Measurements from ENCODE around the gene CDK5RAP2.

The CDK5RAP2 gene

DNA sequence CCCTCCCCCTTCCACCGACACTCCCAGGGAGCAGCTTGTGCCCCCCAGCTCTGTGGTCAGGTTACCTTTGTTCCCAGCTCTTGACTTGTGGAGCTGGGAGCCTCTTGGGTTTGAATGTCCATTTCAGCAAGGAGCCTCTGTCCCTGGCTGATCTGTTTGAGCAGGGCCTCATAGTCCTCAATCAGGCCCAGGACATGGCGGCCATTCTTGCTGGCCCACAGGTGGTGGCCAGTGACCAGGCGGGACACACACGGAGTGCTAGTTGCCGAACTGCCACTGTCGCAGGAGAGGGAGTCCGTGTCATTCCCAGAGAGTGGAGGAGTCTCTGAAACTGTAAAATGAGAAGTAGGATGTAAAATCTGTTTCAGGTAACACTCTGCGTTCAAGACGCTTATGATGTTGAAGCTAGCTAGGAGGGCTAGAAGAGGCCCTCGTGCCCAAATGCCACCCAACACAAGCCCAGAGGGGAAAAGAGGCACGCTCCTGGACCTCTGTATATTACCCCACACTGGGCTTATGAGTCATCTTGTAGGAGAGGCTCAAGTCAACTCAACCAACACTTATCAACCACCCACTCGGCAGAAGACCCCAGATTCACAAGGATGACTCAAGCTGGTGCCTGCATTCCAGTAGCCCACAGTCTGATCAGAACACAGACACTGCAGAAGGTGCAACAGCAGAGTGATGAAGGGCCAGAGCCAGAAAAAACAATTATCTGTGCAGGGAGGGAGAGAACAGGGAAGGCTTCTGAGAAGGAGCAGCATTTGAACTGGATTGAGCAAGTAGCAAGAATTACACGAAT is 177.0 kb downstream of the CDK5RAP2 start:
- Mint-ChIP-seq H3K36me3 (ENCODE audit: low read depth) (peaks cover 69% of the 10 kb centered on the region), H3K27me3 (ENCODE audit: low read depth) (no peaks in the 10 kb centered on the region), H3K9me3 (no peaks in the 10 kb centered on the region), H3K4me1 (no peaks in the 10 kb centered on the region), H3K27ac (no peak overlapping the region), H3K4me3 (no peak overlapping the region)
- TF ChIP-seq, protein P1, sequence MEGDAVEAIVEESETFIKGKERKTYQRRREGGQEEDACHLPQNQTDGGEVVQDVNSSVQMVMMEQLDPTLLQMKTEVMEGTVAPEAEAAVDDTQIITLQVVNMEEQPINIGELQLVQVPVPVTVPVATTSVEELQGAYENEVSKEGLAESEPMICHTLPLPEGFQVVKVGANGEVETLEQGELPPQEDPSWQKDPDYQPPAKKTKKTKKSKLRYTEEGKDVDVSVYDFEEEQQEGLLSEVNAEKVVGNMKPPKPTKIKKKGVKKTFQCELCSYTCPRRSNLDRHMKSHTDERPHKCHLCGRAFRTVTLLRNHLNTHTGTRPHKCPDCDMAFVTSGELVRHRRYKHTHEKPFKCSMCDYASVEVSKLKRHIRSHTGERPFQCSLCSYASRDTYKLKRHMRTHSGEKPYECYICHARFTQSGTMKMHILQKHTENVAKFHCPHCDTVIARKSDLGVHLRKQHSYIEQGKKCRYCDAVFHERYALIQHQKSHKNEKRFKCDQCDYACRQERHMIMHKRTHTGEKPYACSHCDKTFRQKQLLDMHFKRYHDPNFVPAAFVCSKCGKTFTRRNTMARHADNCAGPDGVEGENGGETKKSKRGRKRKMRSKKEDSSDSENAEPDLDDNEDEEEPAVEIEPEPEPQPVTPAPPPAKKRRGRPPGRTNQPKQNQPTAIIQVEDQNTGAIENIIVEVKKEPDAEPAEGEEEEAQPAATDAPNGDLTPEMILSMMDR (IDR thresholded peaks at IDR 0.05; ENCODE audit: unreplicated experiment in 3 of 3), result no peak

DNA sequence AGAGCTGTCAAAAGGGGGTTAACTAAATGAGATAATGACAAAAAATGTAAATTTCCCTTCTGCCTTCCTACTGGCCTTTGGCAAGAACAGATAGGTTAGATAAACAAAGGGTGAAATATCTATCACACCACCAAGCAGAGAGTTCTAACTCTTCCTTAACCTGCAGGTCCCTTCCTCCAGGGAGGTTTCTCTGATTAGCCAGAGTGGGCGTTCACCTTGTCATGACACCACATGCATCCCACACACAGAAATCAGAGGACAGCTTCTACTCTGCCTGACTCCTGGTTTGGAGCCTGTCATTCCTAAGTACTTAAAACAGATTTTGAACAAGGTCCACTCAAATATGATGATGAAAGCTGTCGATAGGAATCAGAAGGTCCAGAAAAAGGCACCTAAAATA is 180.0 kb downstream of the CDK5RAP2 start:
- H3K9me3 Mint-ChIP-seq, result no peaks in the 10 kb centered on the region
- TF ChIP-seq, protein P1 (IDR thresholded peaks at IDR 0.05; ENCODE audit: unreplicated experiment in 3 of 3), result no peak
- no peak overlapping the region for H3K27ac Mint-ChIP-seq
- H3K27me3 Mint-ChIP-seq (ENCODE audit: low read depth), result no peaks in the 10 kb centered on the region
- H3K4me3 Mint-ChIP-seq, result no peak overlapping the region
- no peaks in the 10 kb centered on the region for H3K4me1 Mint-ChIP-seq
- H3K36me3 Mint-ChIP-seq (ENCODE audit: low read depth), result peaks cover 69% of the 10 kb centered on the region

DNA sequence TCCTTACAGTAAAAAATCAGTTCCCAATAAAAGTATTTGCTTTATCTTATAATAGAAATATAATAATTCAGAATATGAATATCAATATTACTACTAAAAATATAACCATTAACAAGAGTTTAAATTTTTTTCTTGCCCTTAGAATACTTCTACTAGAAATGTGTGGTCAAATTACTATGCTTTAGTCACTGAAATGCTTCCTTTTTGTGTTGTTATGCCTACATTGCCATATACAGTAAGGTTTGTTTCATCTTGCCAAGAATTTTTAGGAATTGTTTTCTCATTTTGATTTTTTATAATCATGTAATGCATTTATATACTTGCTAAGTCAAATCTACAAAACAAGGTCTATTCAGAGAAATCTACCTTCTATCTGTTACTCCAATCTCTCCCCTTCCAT is 181.7 kb downstream of the CDK5RAP2 start:
- no peak overlapping the region for H3K27ac Mint-ChIP-seq
- H3K9me3 Mint-ChIP-seq, result no peaks in the 10 kb centered on the region

DNA sequence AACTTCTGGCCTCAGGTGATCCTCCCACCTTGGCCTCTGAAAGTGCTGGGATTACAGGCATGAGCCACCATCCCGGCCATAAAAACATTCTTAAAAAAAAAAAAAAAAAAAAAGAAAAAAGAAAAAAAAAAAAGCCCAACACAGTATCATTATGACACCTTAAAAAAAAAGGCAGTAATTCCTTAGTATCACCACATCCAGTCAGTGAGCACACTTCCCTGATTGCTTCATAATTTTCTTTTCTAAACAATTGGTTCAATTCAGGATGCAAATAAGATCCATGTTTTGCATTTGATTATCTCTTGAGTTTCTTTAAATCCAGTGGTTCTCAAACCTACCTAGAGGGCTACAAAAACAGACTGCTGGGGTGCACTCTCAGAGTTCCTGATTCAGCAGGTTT is 182.5 kb downstream of the CDK5RAP2 start:
- H3K27ac Mint-ChIP-seq, result no peak overlapping the region
- no peaks in the 10 kb centered on the region for H3K9me3 Mint-ChIP-seq

More for the DNA sequence above, 181.7 kb downstream of the CDK5RAP2 start:
- Mint-ChIP-seq H3K4me1 (peaks cover 8% of the 10 kb centered on the region), H3K36me3 (ENCODE audit: low read depth) (peaks cover 67% of the 10 kb centered on the region), H3K4me3 (no peak overlapping the region), H3K27me3 (ENCODE audit: low read depth) (no peaks in the 10 kb centered on the region)
- TF ChIP-seq, protein P1 (IDR thresholded peaks at IDR 0.05; ENCODE audit: unreplicated experiment in 3 of 3), result no peak

DNA sequence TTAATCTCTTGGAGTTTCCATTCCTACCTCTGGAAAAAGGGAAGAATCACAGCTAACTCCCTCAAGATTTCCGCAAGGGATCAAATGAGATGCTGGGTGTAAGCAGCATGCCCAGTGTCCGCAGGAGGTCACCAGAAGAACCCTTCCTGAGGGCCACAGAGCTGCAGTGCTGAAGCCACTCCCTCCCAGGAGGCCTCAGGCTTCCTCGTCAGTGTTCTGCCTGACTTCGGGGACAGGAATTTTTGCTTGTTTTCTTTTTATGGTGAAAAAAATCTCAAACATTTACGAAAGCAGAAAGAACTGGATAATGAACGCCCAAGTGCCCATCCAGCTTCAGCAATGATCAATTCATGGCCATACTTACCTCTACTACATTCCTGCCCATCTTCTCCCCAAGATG is 183.0 kb downstream of the CDK5RAP2 start:
- peaks cover 65% of the 10 kb centered on the region for H3K36me3 Mint-ChIP-seq (ENCODE audit: low read depth)
- no peak overlapping the region for H3K4me3 Mint-ChIP-seq
- no peaks in the 10 kb centered on the region for H3K27me3 Mint-ChIP-seq (ENCODE audit: low read depth)
- H3K9me3 Mint-ChIP-seq, result no peaks in the 10 kb centered on the region
- H3K4me1 Mint-ChIP-seq, result peaks cover 8% of the 10 kb centered on the region
- H3K27ac Mint-ChIP-seq, result no peak overlapping the region
- TF ChIP-seq, protein P1 (IDR thresholded peaks at IDR 0.05; ENCODE audit: unreplicated experiment in 3 of 3), result no peak

More for the DNA sequence above, 182.5 kb downstream of the CDK5RAP2 start:
- Mint-ChIP-seq H3K4me3 (no peak overlapping the region), H3K4me1 (peaks cover 8% of the 10 kb centered on the region), H3K27me3 (ENCODE audit: low read depth) (no peaks in the 10 kb centered on the region), H3K36me3 (ENCODE audit: low read depth) (peaks cover 65% of the 10 kb centered on the region)
- TF ChIP-seq, protein P1 (IDR thresholded peaks at IDR 0.05; ENCODE audit: unreplicated experiment in 3 of 3), result no peak

DNA sequence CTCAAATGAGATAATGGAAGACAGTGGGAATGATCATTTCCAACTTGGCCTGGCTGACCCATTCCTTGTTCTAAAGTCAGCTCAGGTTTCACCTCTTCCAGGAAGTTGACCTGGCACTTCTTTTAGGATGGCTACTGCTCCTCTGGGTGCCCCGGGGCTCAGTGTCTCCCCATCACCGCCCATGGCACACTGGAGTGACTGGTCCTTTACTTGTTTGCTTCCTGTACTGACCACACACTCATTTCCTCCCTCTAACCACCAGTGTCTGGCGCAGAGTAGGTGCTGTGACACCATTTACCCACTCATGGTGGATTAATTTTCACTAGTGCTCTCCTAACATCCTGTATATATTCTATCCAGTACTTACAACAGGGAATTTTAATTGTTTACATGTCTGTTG is 183.5 kb downstream of the CDK5RAP2 start:
- TF ChIP-seq, protein P1 (IDR thresholded peaks at IDR 0.05; ENCODE audit: unreplicated experiment in 3 of 3), result no peak
- H3K4me1 Mint-ChIP-seq, result peaks cover 8% of the 10 kb centered on the region
- peaks cover 65% of the 10 kb centered on the region for H3K36me3 Mint-ChIP-seq (ENCODE audit: low read depth)
- H3K9me3 Mint-ChIP-seq, result no peaks in the 10 kb centered on the region
- H3K27me3 Mint-ChIP-seq (ENCODE audit: low read depth), result no peaks in the 10 kb centered on the region
- no peak overlapping the region for H3K4me3 Mint-ChIP-seq
- no peak overlapping the region for H3K27ac Mint-ChIP-seq

Data from nephron (organoid).